SK-N-SH (cell line): ENCODE data around the gene SC5D. TPM values are rescaled to one million over a fixed set of nuclear protein-coding genes. Genes with fewer than 3 reads are reported as not detected.

ENCODE experiments used
- CTCF ChIA-PET: fragments of 300-600, 350-600 bp; formaldehyde crosslinking; extraction: SDS; loops from one replicate; lab custom pipeline; 2021; lab: Yijun Ruan, JAX
- POLR2A ChIA-PET: fragments of 350-600 bp; sonication (Branson Sonifier 250); formaldehyde crosslinking; extraction: SDS; loops from one replicate; lab custom pipeline; 2020; ENCODE audit warnings: antibody characterized with exemption, inconsistent platforms; lab: Yijun Ruan, JAX
- DNase-seq: peaks from one replicate; pipeline ENCODE4 v3.0.0; 2012
- H2AFZ ChIP-seq: fragments of 200-600 bp; sonication (generic); 2 replicates; pipeline ENCODE4 v1.8.1; 2016; ENCODE audit warnings: antibody characterized with exemption, mild to moderate bottlenecking, low read depth
- H3F3A ChIP-seq: fragments of 200-600 bp; sonication (generic); replicated peaks from 2 replicates; pipeline ENCODE3; 2016; ENCODE audit warnings: antibody characterized with exemption, mild to moderate bottlenecking; ENCODE audit not compliant: insufficient read depth
- H3K27ac ChIP-seq, 2 experiments: fragments of 200-500 bp in 1 of 2; fragments of 200-600 bp in 1 of 2; sonication (Bioruptor generic) in 1 of 2; sonication (generic), shearing (Covaris generic) in 1 of 2; 2 replicates each; pipeline versions ENCODE4 v1.5.1 to v1.6.1; 2014 to 2016; ENCODE audit warnings: low read depth in 2 of 2, inconsistent platforms in 1 of 2, low read length in 1 of 2, mild to moderate bottlenecking in 1 of 2, mixed read lengths in 1 of 2
- H3K27me3 ChIP-seq: fragments of 200-600 bp; sonication (generic), shearing (Covaris generic); 2 replicates; pipeline ENCODE4 v1.6.1; 2016; ENCODE audit warnings: mixed run types; ENCODE audit not compliant: insufficient read depth
- H3K36me3 ChIP-seq, 2 experiments: fragments of 200-500 bp in 1 of 2; fragments of 200-600 bp in 1 of 2; sonication (Bioruptor generic) in 1 of 2; sonication (generic) in 1 of 2; replicated peaks in 1 of 2; 2 replicates each; pipeline versions ENCODE3 to v1.5.1; 2014 to 2016; ENCODE audit warnings: low read length in 1 of 2, mild to moderate bottlenecking in 1 of 2; ENCODE audit not compliant: insufficient read depth in 2 of 2, control insufficient read depth in 1 of 2
- H3K4me1 ChIP-seq, 2 experiments: fragments of 200-500 bp in 1 of 2; fragments of 200-600 bp in 1 of 2; sonication (Bioruptor generic) in 1 of 2; sonication (generic), shearing (Covaris generic) in 1 of 2; 2 replicates each; pipeline versions ENCODE4 v1.5.1 to v1.6.1; 2014 to 2016; ENCODE audit warnings: low read depth in 1 of 2, low read length in 1 of 2, mixed run types in 1 of 2; ENCODE audit not compliant: insufficient read depth in 2 of 2, control insufficient read depth in 1 of 2
- H3K4me2 ChIP-seq: fragments of 200-600 bp; sonication (generic), shearing (Covaris generic); 2 replicates; pipeline ENCODE4 v1.6.1; 2017; ENCODE audit warnings: mixed run types
- H3K4me3 ChIP-seq, 2 experiments: fragments of 200-500 bp in 1 of 2; fragments of 200-600 bp in 1 of 2; sonication (Bioruptor generic) in 1 of 2; sonication (generic), shearing (Covaris generic) in 1 of 2; 2 replicates each; pipeline versions ENCODE4 v1.5.1 to v1.8.1; 2014 to 2016; ENCODE audit warnings: low read depth in 2 of 2, inconsistent platforms in 1 of 2, low read length in 1 of 2, mild to moderate bottlenecking in 1 of 2, mixed read lengths in 1 of 2, moderate library complexity in 1 of 2
- H3K79me2 ChIP-seq: fragments of 200-600 bp; sonication (generic); 2 replicates; pipeline ENCODE4 v1.8.1; 2017; ENCODE audit warnings: mild to moderate bottlenecking; ENCODE audit not compliant: insufficient read depth
- H3K9ac ChIP-seq: fragments of 200-600 bp; sonication (generic); 2 replicates; pipeline ENCODE4 v1.6.1; 2017; ENCODE audit warnings: mixed run types
- H3K9me2 ChIP-seq: fragments of 200-600 bp; sonication (generic); 2 replicates; pipeline ENCODE4 v1.6.1; 2017; ENCODE audit warnings: mixed run types
- H3K9me3 ChIP-seq: fragments of 200-600 bp; sonication (generic); 2 replicates; pipeline ENCODE4 v1.6.1; 2017; ENCODE audit warnings: mixed run types, mild to moderate bottlenecking, moderate library complexity
- H4K20me1 ChIP-seq: fragments of 200-600 bp; sonication (generic); 2 replicates; pipeline ENCODE4 v1.6.1; 2017; ENCODE audit warnings: mild to moderate bottlenecking, mixed run types; ENCODE audit not compliant: insufficient read depth
- CHD2 ChIP-seq: fragments of 150-350 bp; IDR thresholded peaks from 2 replicates; pipeline ENCODE4 v1.6.1; 2018; ENCODE audit warnings: low read length; ENCODE audit not compliant: partially characterized antibody
- ELF1 ChIP-seq: IDR thresholded peaks from 2 replicates; pipeline ENCODE4 v1.4.0; 2012
- EZH2phosphoT487 ChIP-seq: fragments of 200-600 bp; sonication (generic); IDR thresholded peaks from 2 replicates; pipeline ENCODE4 v1.6.1; 2017; ENCODE audit warnings: low read depth, mixed run types, mild to moderate bottlenecking, antibody characterized with exemption, moderate library complexity, borderline replicate concordance
- FOSL2 ChIP-seq: IDR thresholded peaks from 2 replicates; pipeline ENCODE4 v1.4.0; 2012; ENCODE audit warnings: low read depth, mild to moderate bottlenecking, moderate library complexity, borderline replicate concordance
- FOXJ3 ChIP-seq: sonication (generic); formaldehyde crosslinking; IDR thresholded peaks from 2 replicates; pipeline ENCODE4 v1.5.1; 2020; ENCODE audit warnings: mild to moderate bottlenecking, missing genetic modification reagents
- FOXM1 ChIP-seq: IDR thresholded peaks from 2 replicates; pipeline ENCODE4 v1.4.0; 2012; ENCODE audit warnings: low read depth, mild to moderate bottlenecking
- GABPA ChIP-seq: IDR thresholded peaks from 2 replicates; pipeline ENCODE4 v1.4.0; 2012; ENCODE audit warnings: low read depth, mild to moderate bottlenecking
- MXI1 ChIP-seq: IDR thresholded peaks from 2 replicates; pipeline ENCODE4 v1.6.1; 2012; ENCODE audit warnings: mild to moderate bottlenecking, low read depth, low read length, improper control_type of control experiment
- NFIC ChIP-seq: IDR thresholded peaks from 2 replicates; pipeline ENCODE4 v1.4.0; 2012; ENCODE audit warnings: borderline replicate concordance
- POLR2AphosphoS5 ChIP-seq: IDR thresholded peaks from 2 replicates; pipeline ENCODE4 v1.6.1; 2012; ENCODE audit warnings: low read depth, low read length
- RAD21 ChIP-seq: IDR thresholded peaks from 2 replicates; pipeline ENCODE4 v1.6.1; 2012; ENCODE audit warnings: mild to moderate bottlenecking, low read length
- RXRA ChIP-seq: IDR thresholded peaks from 2 replicates; pipeline ENCODE4 v1.4.0; 2012; ENCODE audit warnings: low read depth, mild to moderate bottlenecking, borderline replicate concordance
- SMC3 ChIP-seq: IDR thresholded peaks from 2 replicates; pipeline ENCODE4 v1.6.1; 2012; ENCODE audit warnings: low read depth, low read length, improper control_type of control experiment
- TEAD4 ChIP-seq: IDR thresholded peaks from 2 replicates; pipeline ENCODE4 v1.4.0; 2012; ENCODE audit warnings: mild to moderate bottlenecking, borderline replicate concordance; ENCODE audit not compliant: insufficient read depth
- YY1 ChIP-seq: IDR thresholded peaks from 2 replicates; pipeline ENCODE4 v1.4.0; 2012; ENCODE audit warnings: low read depth, mild to moderate bottlenecking
- WGBS: methylation state at CpG from one replicate; pipeline ENCODE4 v1.1.6; 2017; ENCODE audit warnings: low lambda C conversion rate; 5-methylcytosine and 5-hydroxymethylcytosine counted together
- polyA plus RNA-seq, 3 experiments: library from polyadenylated mRNA; depleted of rRNA; stranded (reverse); fragments of >200 nt; gene quantifications; 2 replicates each; pipeline ENCODE4 v1.2.3, GENCODE V29; 2012
- TF ChIP-seq, protein P1 (sequence below): fragments of 150-350 bp; IDR thresholded peaks from 2 replicates; pipeline ENCODE4 v1.6.1; 2016; ENCODE audit warnings: mild to moderate bottlenecking, low read depth, low read length
- TF ChIP-seq, protein P2 (sequence below): fragments of 150-350 bp; IDR thresholded peaks from 2 replicates; pipeline ENCODE4 v1.6.1; 2017; ENCODE audit warnings: antibody characterized with exemption, low read length, low read depth, borderline replicate concordance
- TF ChIP-seq, protein P3 (sequence below): IDR thresholded peaks from 2 replicates; pipeline ENCODE4; 2012
- TF ChIP-seq, protein P4 (sequence below): IDR thresholded peaks from 2 replicates; pipeline ENCODE4 v1.4.0; 2012; ENCODE audit warnings: low read depth
- TF ChIP-seq, protein P5 (sequence below): fragments of 200-600 bp; sonication (generic); IDR thresholded peaks from 2 replicates; pipeline ENCODE4 v1.6.1; 2017; ENCODE audit warnings: antibody characterized with exemption, mild to moderate bottlenecking, moderate library complexity

SC5D gene
- polyA plus RNA-seq, 1 of the 3 experiments (the other 2 are of a cell fraction) = 8.9 TPM

DNA sequence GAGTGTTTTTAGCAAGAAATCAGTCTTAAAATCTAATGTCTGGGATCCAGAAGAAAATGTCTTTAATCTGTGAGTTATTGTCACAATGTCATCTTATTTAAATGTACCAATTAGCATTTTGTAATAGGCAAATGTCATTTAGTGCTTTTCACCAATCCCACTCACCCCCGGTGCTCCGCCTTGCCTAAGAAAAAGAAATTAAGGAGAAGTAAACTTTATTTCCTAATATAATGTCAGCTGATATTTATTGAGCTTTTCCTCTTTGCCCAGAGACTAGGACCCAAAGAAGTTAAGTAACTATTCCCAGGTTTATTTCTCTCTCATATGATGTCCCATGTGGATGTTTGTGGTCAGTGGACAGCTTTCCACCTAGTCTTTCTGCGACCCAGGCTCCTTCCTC is 16.2 kb downstream of the SC5D start:
- Histone ChIP-seq H3K9ac (no peak overlapping the region), H3K4me1 (no peaks in the 10 kb centered on the region), H3K9me2 (no peaks in the 10 kb centered on the region), H3K9me3 (no peaks in the 10 kb centered on the region), H4K20me1 (no peaks in the 10 kb centered on the region), H3K79me2 (no peaks in the 10 kb centered on the region), H2AFZ (no peak overlapping the region), H3K36me3 (peaks cover 17 to 52% of the 10 kb centered on the region in 2 experiments), H3F3A (no peaks in the 10 kb centered on the region), H3K4me3 (no peak overlapping the region), H3K27ac (no peak overlapping the region), H3K27me3 (no peaks in the 10 kb centered on the region), H3K4me2 (no peak overlapping the region)
- WGBS = 92% methylated on average over 3 of the region's 3 CpGs
- CTCF ChIA-PET = interaction anchor here (2.1 kb wide), 1 partner anchor 282 kb away, joined by 6 read pairs; no protein-coding TSS in a partner anchor
- POLR2A ChIA-PET = no interaction called here
- no peak for DNase-seq
- TF ChIP-seq GABPA (no peak), RAD21 (no peak), SMC3 (no peak), POLR2AphosphoS5 (no peak), MXI1 (no peak), FOSL2 (no peak), RXRA (no peak), TEAD4 (no peak), EZH2phosphoT487 (no peak), FOXM1 (no peak), YY1 (no peak), NFIC (no peak), FOXJ3 (no peak), CHD2 (no peak), ELF1 (no peak)
- TF ChIP-seq, protein P1, sequence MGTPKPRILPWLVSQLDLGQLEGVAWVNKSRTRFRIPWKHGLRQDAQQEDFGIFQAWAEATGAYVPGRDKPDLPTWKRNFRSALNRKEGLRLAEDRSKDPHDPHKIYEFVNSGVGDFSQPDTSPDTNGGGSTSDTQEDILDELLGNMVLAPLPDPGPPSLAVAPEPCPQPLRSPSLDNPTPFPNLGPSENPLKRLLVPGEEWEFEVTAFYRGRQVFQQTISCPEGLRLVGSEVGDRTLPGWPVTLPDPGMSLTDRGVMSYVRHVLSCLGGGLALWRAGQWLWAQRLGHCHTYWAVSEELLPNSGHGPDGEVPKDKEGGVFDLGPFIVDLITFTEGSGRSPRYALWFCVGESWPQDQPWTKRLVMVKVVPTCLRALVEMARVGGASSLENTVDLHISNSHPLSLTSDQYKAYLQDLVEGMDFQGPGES = no peak
- TF ChIP-seq, protein P2, sequence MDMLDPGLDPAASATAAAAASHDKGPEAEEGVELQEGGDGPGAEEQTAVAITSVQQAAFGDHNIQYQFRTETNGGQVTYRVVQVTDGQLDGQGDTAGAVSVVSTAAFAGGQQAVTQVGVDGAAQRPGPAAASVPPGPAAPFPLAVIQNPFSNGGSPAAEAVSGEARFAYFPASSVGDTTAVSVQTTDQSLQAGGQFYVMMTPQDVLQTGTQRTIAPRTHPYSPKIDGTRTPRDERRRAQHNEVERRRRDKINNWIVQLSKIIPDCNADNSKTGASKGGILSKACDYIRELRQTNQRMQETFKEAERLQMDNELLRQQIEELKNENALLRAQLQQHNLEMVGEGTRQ = no peak
- TF ChIP-seq, protein P3, sequence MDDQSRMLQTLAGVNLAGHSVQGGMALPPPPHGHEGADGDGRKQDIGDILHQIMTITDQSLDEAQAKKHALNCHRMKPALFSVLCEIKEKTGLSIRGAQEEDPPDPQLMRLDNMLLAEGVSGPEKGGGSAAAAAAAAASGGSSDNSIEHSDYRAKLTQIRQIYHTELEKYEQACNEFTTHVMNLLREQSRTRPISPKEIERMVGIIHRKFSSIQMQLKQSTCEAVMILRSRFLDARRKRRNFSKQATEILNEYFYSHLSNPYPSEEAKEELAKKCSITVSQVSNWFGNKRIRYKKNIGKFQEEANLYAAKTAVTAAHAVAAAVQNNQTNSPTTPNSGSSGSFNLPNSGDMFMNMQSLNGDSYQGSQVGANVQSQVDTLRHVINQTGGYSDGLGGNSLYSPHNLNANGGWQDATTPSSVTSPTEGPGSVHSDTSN = no peak
- TF ChIP-seq, protein P4, sequence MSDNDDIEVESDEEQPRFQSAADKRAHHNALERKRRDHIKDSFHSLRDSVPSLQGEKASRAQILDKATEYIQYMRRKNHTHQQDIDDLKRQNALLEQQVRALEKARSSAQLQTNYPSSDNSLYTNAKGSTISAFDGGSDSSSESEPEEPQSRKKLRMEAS = no peak
- TF ChIP-seq, protein P5, sequence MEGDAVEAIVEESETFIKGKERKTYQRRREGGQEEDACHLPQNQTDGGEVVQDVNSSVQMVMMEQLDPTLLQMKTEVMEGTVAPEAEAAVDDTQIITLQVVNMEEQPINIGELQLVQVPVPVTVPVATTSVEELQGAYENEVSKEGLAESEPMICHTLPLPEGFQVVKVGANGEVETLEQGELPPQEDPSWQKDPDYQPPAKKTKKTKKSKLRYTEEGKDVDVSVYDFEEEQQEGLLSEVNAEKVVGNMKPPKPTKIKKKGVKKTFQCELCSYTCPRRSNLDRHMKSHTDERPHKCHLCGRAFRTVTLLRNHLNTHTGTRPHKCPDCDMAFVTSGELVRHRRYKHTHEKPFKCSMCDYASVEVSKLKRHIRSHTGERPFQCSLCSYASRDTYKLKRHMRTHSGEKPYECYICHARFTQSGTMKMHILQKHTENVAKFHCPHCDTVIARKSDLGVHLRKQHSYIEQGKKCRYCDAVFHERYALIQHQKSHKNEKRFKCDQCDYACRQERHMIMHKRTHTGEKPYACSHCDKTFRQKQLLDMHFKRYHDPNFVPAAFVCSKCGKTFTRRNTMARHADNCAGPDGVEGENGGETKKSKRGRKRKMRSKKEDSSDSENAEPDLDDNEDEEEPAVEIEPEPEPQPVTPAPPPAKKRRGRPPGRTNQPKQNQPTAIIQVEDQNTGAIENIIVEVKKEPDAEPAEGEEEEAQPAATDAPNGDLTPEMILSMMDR = no peak
